Natural killer cell (primary cell): ENCODE data around the gene NME9. TPM values are rescaled to one million over a fixed set of nuclear protein-coding genes. Genes with fewer than 3 reads are reported as not detected.

Source experiments
- ATAC-seq, 3 donors: fragments of 150-1000 bp in 2 of 3; fragments of 200-7000 bp in 1 of 3; cut with Tn5 transposase; 1 replicate in 1 of 3; 2 replicates in 2 of 3; pipeline ENCODE4 v1.10.0; 2021; ENCODE audit warnings: mild to moderate bottlenecking in 2 of 3, moderate library complexity in 2 of 3
- DNase-seq, 2 donors: peaks; one replicate each; pipeline versions ENCODE4 v3.0.0 to v3.0.0-alpha.2; 2013 to 2021; ENCODE audit warnings: mixed read lengths in 1 of 2
- H3K27ac ChIP-seq: one replicate; pipeline ENCODE4 v1.5.1; 2013; ENCODE audit warnings: mild to moderate bottlenecking, low read length
- H3K27me3 ChIP-seq: one replicate; pipeline ENCODE4 v1.6.1; 2013; ENCODE audit warnings: low read length; ENCODE audit not compliant: control insufficient read depth, insufficient read depth
- H3K36me3 ChIP-seq: one replicate; pipeline ENCODE4 v1.6.1; 2013; ENCODE audit warnings: low read length; ENCODE audit not compliant: control insufficient read depth, insufficient read depth
- H3K4me1 ChIP-seq: one replicate; pipeline ENCODE4 v1.6.1; 2013; ENCODE audit warnings: low read length; ENCODE audit not compliant: control insufficient read depth, insufficient read depth
- H3K4me3 ChIP-seq: one replicate; pipeline ENCODE4 v1.5.1; 2013; ENCODE audit warnings: low read length
- H3K9me3 ChIP-seq: one replicate; pipeline ENCODE4 v1.6.1; 2013; ENCODE audit warnings: low read length; ENCODE audit not compliant: control insufficient read depth, insufficient read depth
- H3K27ac Mint-ChIP-seq, 2 donors: one replicate each; pipeline ENCODE4 v1.8.0; 2022; ENCODE audit warnings: mild to moderate bottlenecking in 2 of 2, mixed read lengths in 2 of 2, moderate library complexity in 1 of 2
- H3K27me3 Mint-ChIP-seq, 2 donors: one replicate each; pipeline ENCODE4 v1.8.0; 2022; ENCODE audit warnings: low read depth in 2 of 2, mixed read lengths in 2 of 2
- H3K36me3 Mint-ChIP-seq: one replicate; pipeline ENCODE4 v1.8.0; 2022; ENCODE audit warnings: mixed read lengths
- H3K4me1 Mint-ChIP-seq, 2 donors: one replicate each; pipeline ENCODE4 v1.8.0; 2022; ENCODE audit warnings: mixed read lengths in 2 of 2
- H3K4me3 Mint-ChIP-seq: one replicate; pipeline ENCODE4 v1.8.0; 2022; ENCODE audit warnings: mild to moderate bottlenecking, moderate library complexity, mixed read lengths
- H3K9me3 Mint-ChIP-seq, 2 donors: one replicate each; pipeline ENCODE4 v1.8.0; 2022; ENCODE audit warnings: mixed read lengths in 2 of 2
- CTCF ChIP-seq: fragments of 200-600 bp; IDR thresholded peaks from one replicate; pipeline ENCODE4 v1.8.0; 2022; ENCODE audit warnings: antibody characterized with exemption
- WGBS: methylation state at CpG from one replicate; pipeline ENCODE4 v1.1.7; 2013; ENCODE audit warnings: missing lambda C conversion rate; ENCODE audit not compliant: insufficient coverage; 5-methylcytosine and 5-hydroxymethylcytosine counted together
- intact Hi-C: fragments of 100-400 bp; cut with micrococcal nuclease; formaldehyde crosslinking; loops from one replicate; pipeline ENCODE4 v1.14.2; 2022
- total RNA-seq, 4 donors: library from RNA; stranded (reverse); fragments of 120-200 nt in 1 of 4; gene quantifications; one replicate each; pipeline versions ENCODE4 v1.2.3 to v1.2.4, GENCODE V29; 2013 to 2022

NME9 gene
- total RNA-seq, 3 donors from 2014 or later (not counting 1 experiment from before 2014, with no cell fraction given) = not detected

DNA sequence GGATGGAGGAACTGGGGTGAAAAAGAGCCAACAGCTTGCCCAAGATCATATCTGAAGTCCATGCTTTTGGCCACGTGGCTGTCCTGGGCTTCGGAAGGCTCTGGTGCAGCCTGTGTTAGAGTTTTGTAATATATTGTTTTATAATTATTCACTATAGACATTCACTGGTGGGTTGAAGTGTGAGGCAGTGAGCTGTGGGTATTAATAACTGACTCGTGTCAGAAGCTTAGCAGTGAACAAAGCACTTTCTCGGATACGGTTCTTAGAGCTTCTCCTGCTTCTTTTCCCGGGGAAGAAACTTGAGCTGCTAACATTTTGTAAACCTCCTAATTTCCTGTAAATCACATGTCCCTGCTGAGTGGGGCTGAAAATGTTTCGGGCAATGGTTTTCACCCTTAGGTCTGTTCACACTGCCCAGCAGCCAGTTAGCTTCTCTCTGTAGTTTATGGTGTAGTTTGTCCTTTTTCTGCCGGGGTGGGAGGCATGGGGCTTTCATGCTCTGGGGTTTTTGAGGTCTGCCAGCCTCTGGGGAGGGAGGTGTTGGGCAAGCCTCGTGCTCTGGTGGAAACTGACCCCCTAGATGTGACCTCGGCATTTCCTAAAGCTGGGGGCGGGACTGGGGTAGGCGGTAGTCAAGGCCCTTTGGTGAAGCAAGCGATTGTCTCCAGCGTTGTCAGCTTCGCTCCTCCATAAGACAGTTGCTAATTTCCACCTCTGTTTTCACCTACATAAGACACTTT, 20.4 kb upstream of the NME9 start:
- H3K27ac ChIP-seq = no peak overlapping the region
- peaks cover 12% of the 10 kb centered on the region in 2 donors for H3K4me1 Mint-ChIP-seq

GRCh38 chr3:138348754-138349739, 19.4 kb upstream of the NME9 start:
- no peak for ATAC-seq
- H3K4me1 Mint-ChIP-seq = peaks cover 12% of the 10 kb centered on the region in 2 donors
- no peaks in the 10 kb centered on the region for H3K36me3 ChIP-seq
- H3K9me3 Mint-ChIP-seq = no peaks in the 10 kb centered on the region
- WGBS = 15% methylated on average over 48 of the region's 58 CpGs
- TF ChIP-seq CTCF = no peak
- H3K27ac ChIP-seq = no peak overlapping the region
- peaks cover 10% of the 10 kb centered on the region for H3K27me3 ChIP-seq
- peaks cover 11% of the 10 kb centered on the region for H3K4me1 ChIP-seq
- H3K4me3 Mint-ChIP-seq = peak overlapping the region; percentile 28
- H3K4me3 ChIP-seq = no peak overlapping the region
- peak in 1 of 2 donors; percentile 5 for DNase-seq
- H3K27me3 Mint-ChIP-seq = peaks cover 22 to 27% of the 10 kb centered on the region in 2 donors
- no peak overlapping the region for H3K27ac Mint-ChIP-seq
- no peaks in the 10 kb centered on the region for H3K36me3 Mint-ChIP-seq
- H3K9me3 ChIP-seq = no peaks in the 10 kb centered on the region
- intact Hi-C loops = no loop called here

More for the DNA sequence above, 20.4 kb upstream of the NME9 start:
- peaks cover 11% of the 10 kb centered on the region for H3K4me1 ChIP-seq
- intact Hi-C loops = no loop called here
- 53% methylated on average over 13 of the region's 15 CpGs for WGBS
- TF ChIP-seq CTCF = no peak
- no peaks in the 10 kb centered on the region for H3K36me3 ChIP-seq
- H3K4me3 Mint-ChIP-seq = no peak overlapping the region
- H3K27ac Mint-ChIP-seq = no peak overlapping the region
- DNase-seq = no peak
- H3K9me3 Mint-ChIP-seq = no peaks in the 10 kb centered on the region
- peaks cover 10% of the 10 kb centered on the region for H3K27me3 ChIP-seq
- H3K36me3 Mint-ChIP-seq = no peaks in the 10 kb centered on the region
- H3K27me3 Mint-ChIP-seq = peaks cover 22 to 27% of the 10 kb centered on the region in 2 donors
- H3K9me3 ChIP-seq = no peaks in the 10 kb centered on the region
- no peak overlapping the region for H3K4me3 ChIP-seq
- ATAC-seq = no peak

- Histone ChIP-seq H3K27ac (no peak within 1 kb of the TSS), H3K27me3 (peaks cover 10% of the 10 kb centered on the region), H3K4me3 (peak within 1 kb of the TSS; percentile 33), H3K4me1 (peaks cover 11% of the 10 kb centered on the region), H3K36me3 (no peaks in the 10 kb centered on the region), H3K9me3 (no peaks in the 10 kb centered on the region)
- peaks cover 22 to 27% of the 10 kb centered on the region in 2 donors for H3K27me3 Mint-ChIP-seq
- DNase-seq (peak in 1 of 2 donors; percentile 50), ATAC-seq (peak in 2 of 3 donors; percentile 29 to 63)
- peak within 1 kb of the TSS in 1 of 2 donors; percentile 11 for H3K27ac Mint-ChIP-seq
- peaks cover 12% of the 10 kb centered on the region in 2 donors for H3K4me1 Mint-ChIP-seq
- intact Hi-C loops = no loop called here
- under 1% methylated on average over 93 of the region's 93 CpGs for WGBS
- no peaks in the 10 kb centered on the region for H3K36me3 Mint-ChIP-seq
- H3K9me3 Mint-ChIP-seq = no peaks in the 10 kb centered on the region
- TF ChIP-seq CTCF = no peak
- peak within 1 kb of the TSS; percentile 91 for H3K4me3 Mint-ChIP-seq
Measured at GRCh38 chr3:138347960-138348753, 18.5 kb upstream of the NME9 start, which contains the start of gene MRAS. MRAS (plus strand) TSS chr3:138348579; CDS start chr3:138372884, 24,305 bp downstream.
